IPS DF 6.9 (cell line): ENCODE data around the gene RORB.
A peak's percentile ranks its signal among the peaks of the same experiment; 100 is the strongest.

Experiments
- DNase-seq: peaks from one replicate; pipeline ENCODE4 v3.0.0-alpha.2; 2013; ENCODE audit warnings: low read depth, low spot score
- H3K27ac ChIP-seq: one replicate; pipeline ENCODE4 v1.5.1; 2013; ENCODE audit warnings: low read length, control low read depth
- H3K27me3 ChIP-seq: 2 replicates; pipeline ENCODE4 v1.6.1; 2013; ENCODE audit warnings: mild to moderate bottlenecking, low read length; ENCODE audit not compliant: control insufficient read depth, insufficient read depth
- H3K36me3 ChIP-seq: 2 replicates; pipeline ENCODE4 v1.6.1; 2013; ENCODE audit warnings: low read length; ENCODE audit not compliant: control insufficient read depth, insufficient read depth
- H3K4me1 ChIP-seq: 2 replicates; pipeline ENCODE4 v1.6.1; 2013; ENCODE audit warnings: low read length; ENCODE audit not compliant: control insufficient read depth, insufficient read depth
- H3K4me3 ChIP-seq: 2 replicates; pipeline ENCODE4 v1.5.1; 2013; ENCODE audit warnings: mild to moderate bottlenecking, low read length
- H3K9me3 ChIP-seq: 2 replicates; pipeline ENCODE4 v1.6.1; 2013; ENCODE audit warnings: low read length, inconsistent platforms; ENCODE audit not compliant: control insufficient read depth, insufficient read depth
- WGBS: extraction: QIAGEN DNeasy Blood & Tissue Kit; methylation state at CpG from one replicate; pipeline ENCODE4 v1.1.7; 2013; ENCODE audit warnings: mixed read lengths, missing lambda C conversion rate; ENCODE audit not compliant: insufficient read length, insufficient coverage; 5-methylcytosine and 5-hydroxymethylcytosine counted together

The RORB gene

GRCh38 chr9:74644023-74644422 lies 146.9 kb downstream of the RORB start:
- H3K4me3 ChIP-seq: no peak overlapping the region
- H3K27me3 ChIP-seq: no peaks in the 10 kb centered on the region
- WGBS: 100% methylated on average over 2 of the region's 4 CpGs
- H3K27ac ChIP-seq: no peak overlapping the region
- DNase-seq: no peak
- H3K9me3 ChIP-seq: no peaks in the 10 kb centered on the region
- no peaks in the 10 kb centered on the region for H3K4me1 ChIP-seq
- H3K36me3 ChIP-seq: no peaks in the 10 kb centered on the region

GRCh38 chr9:74645007-74645639 lies 148.0 kb downstream of the RORB start:
- Histone ChIP-seq H3K36me3 (no peaks in the 10 kb centered on the region), H3K4me3 (no peak overlapping the region), H3K27ac (no peak overlapping the region), H3K9me3 (no peaks in the 10 kb centered on the region), H3K27me3 (no peaks in the 10 kb centered on the region), H3K4me1 (no peaks in the 10 kb centered on the region)
- peak; percentile 11 for DNase-seq
- WGBS: 100% methylated on average over 2 of the region's 3 CpGs

GRCh38 chr9:74653410-74654080 lies 156.4 kb downstream of the RORB start:
- H3K27me3 ChIP-seq: no peaks in the 10 kb centered on the region
- no peak for DNase-seq
- H3K27ac ChIP-seq: no peak overlapping the region
- H3K36me3 ChIP-seq: no peaks in the 10 kb centered on the region
- H3K4me1 ChIP-seq: no peaks in the 10 kb centered on the region
- no CpG with 5 or more reads among the region's 11 CpGs for WGBS
- no peak overlapping the region for H3K4me3 ChIP-seq
- H3K9me3 ChIP-seq: no peaks in the 10 kb centered on the region

- WGBS: no CpG with 5 or more reads among the region's 8 CpGs
- H3K36me3 ChIP-seq: no peaks in the 10 kb centered on the region
Measured at GRCh38 chr9:74662674-74663073, 165.5 kb downstream of the RORB start.

GRCh38 chr9:74663439-74663838 lies 166.3 kb downstream of the RORB start:
- no peak overlapping the region for H3K4me3 ChIP-seq
- no CpG with 5 or more reads among the region's 1 CpG for WGBS
- no peak for DNase-seq

More at GRCh38 chr9:74662674-74663073, 165.5 kb downstream of the RORB start:
- no peak overlapping the region for H3K27ac ChIP-seq
- no peaks in the 10 kb centered on the region for H3K27me3 ChIP-seq
- no peak for DNase-seq
- no peaks in the 10 kb centered on the region for H3K4me1 ChIP-seq
- no peaks in the 10 kb centered on the region for H3K9me3 ChIP-seq
- no peak overlapping the region for H3K4me3 ChIP-seq

GRCh38 chr9:74666625-74667316 lies 169.6 kb downstream of the RORB start:
- Histone ChIP-seq H3K4me1 (no peaks in the 10 kb centered on the region), H3K36me3 (no peaks in the 10 kb centered on the region), H3K9me3 (no peaks in the 10 kb centered on the region), H3K27ac (no peak overlapping the region), H3K27me3 (no peaks in the 10 kb centered on the region), H3K4me3 (no peak overlapping the region)
- DNase-seq: no peak
- no CpG with 5 or more reads among the region's 4 CpGs for WGBS

More at GRCh38 chr9:74663439-74663838, 166.3 kb downstream of the RORB start:
- H3K36me3 ChIP-seq: no peaks in the 10 kb centered on the region
- no peaks in the 10 kb centered on the region for H3K9me3 ChIP-seq
- no peak overlapping the region for H3K27ac ChIP-seq
- no peaks in the 10 kb centered on the region for H3K4me1 ChIP-seq
- no peaks in the 10 kb centered on the region for H3K27me3 ChIP-seq

GRCh38 chr9:74672237-74672636 lies 175.1 kb downstream of the RORB start:
- Histone ChIP-seq H3K4me3 (no peak overlapping the region), H3K9me3 (no peaks in the 10 kb centered on the region), H3K27me3 (no peaks in the 10 kb centered on the region), H3K4me1 (0 out of 2 replicates have a peak, but pooled peaks cover 1% of the 10 kb centered on the region), H3K36me3 (no peaks in the 10 kb centered on the region), H3K27ac (no peak overlapping the region)
- no peak for DNase-seq
- no CpG with 5 or more reads among the region's 2 CpGs for WGBS

- Histone ChIP-seq H3K9me3 (no peaks in the 10 kb centered on the region), H3K27ac (no peak overlapping the region), H3K4me3 (no peak overlapping the region), H3K4me1 (0 out of 2 replicates have a peak, but pooled peaks cover 1% of the 10 kb centered on the region), H3K36me3 (no peaks in the 10 kb centered on the region), H3K27me3 (no peaks in the 10 kb centered on the region)
- DNase-seq: no peak
- no CpG with 5 or more reads among the region's 6 CpGs for WGBS
Measured at GRCh38 chr9:74674077-74674476, 176.9 kb downstream of the RORB start.

GRCh38 chr9:74681906-74682305 lies 184.8 kb downstream of the RORB start:
- WGBS: no CpG with 5 or more reads among the region's 3 CpGs
- Histone ChIP-seq H3K36me3 (no peaks in the 10 kb centered on the region), H3K9me3 (no peaks in the 10 kb centered on the region), H3K4me3 (no peak overlapping the region), H3K27ac (no peak overlapping the region), H3K4me1 (no peaks in the 10 kb centered on the region), H3K27me3 (no peaks in the 10 kb centered on the region)
- no peak for DNase-seq

- H3K27me3 ChIP-seq: no peaks in the 10 kb centered on the region
- no peak overlapping the region for H3K27ac ChIP-seq
- H3K4me3 ChIP-seq: no peak overlapping the region
- no peaks in the 10 kb centered on the region for H3K36me3 ChIP-seq
- H3K4me1 ChIP-seq: no peaks in the 10 kb centered on the region
- no CpG with 5 or more reads among the region's 4 CpGs for WGBS
- H3K9me3 ChIP-seq: no peaks in the 10 kb centered on the region
- DNase-seq: no peak
Measured at GRCh38 chr9:74683322-74683721, 186.2 kb downstream of the RORB start.
